Lung microvascular endothelial cell (primary cell): Measurements from ENCODE around the gene OPCML. TPM values are rescaled to one million over a fixed set of nuclear protein-coding genes. Genes with fewer than 3 reads are reported as not detected.

Source experiments
- DNase-seq, 2 donors: peaks; one replicate each; pipeline versions ENCODE4 v3.0.0 to v3.0.0-alpha.2; 2010; ENCODE audit warnings: low read depth in 2 of 2
- total RNA-seq: library from RNA; depleted of rRNA; stranded (reverse); fragments of >200 nt; gene quantifications from 2 replicates; pipeline ENCODE4 v1.2.1, GENCODE V29; 2014

OPCML gene
- total RNA-seq, 1 donor from 2014 or later, result not detected

- no peak for DNase-seq
These were observed 630.4 kb downstream of the OPCML start for GRCh38 chr11:132901638-132902471.

GRCh38 chr11:132898676-132899075 lies 633.6 kb downstream of the OPCML start:
- DNase-seq, result no peak

GRCh38 chr11:132898021-132898420 lies 634.3 kb downstream of the OPCML start:
- peak in 1 of 2 donors; percentile 43 for DNase-seq

- DNase-seq, result no peak
These were observed 637.0 kb downstream of the OPCML start for GRCh38 chr11:132895340-132895739.

GRCh38 chr11:132894606-132895005 lies 637.7 kb downstream of the OPCML start:
- DNase-seq, result no peak

- no peak for DNase-seq
These were observed 639.4 kb downstream of the OPCML start for GRCh38 chr11:132892876-132893275.

GRCh38 chr11:132888226-132888625 lies 644.1 kb downstream of the OPCML start:
- no peak for DNase-seq

GRCh38 chr11:132886335-132886734 lies 646.0 kb downstream of the OPCML start:
- no peak for DNase-seq

- no peak for DNase-seq
These were observed 649.1 kb downstream of the OPCML start for GRCh38 chr11:132883241-132883640.

GRCh38 chr11:132881622-132882021 lies 650.7 kb downstream of the OPCML start:
- no peak for DNase-seq

GRCh38 chr11:132878111-132878510 lies 654.2 kb downstream of the OPCML start:
- DNase-seq, result no peak

- no peak for DNase-seq
These were observed 655.6 kb downstream of the OPCML start for GRCh38 chr11:132876705-132877104.

GRCh38 chr11:132876239-132876638 lies 656.1 kb downstream of the OPCML start:
- no peak for DNase-seq

- DNase-seq, result no peak
These were observed 657.7 kb downstream of the OPCML start for GRCh38 chr11:132874638-132875037.

- no peak for DNase-seq
These were observed 658.5 kb downstream of the OPCML start for GRCh38 chr11:132873841-132874240.

GRCh38 chr11:132872211-132872610 lies 660.1 kb downstream of the OPCML start:
- DNase-seq, result no peak

GRCh38 chr11:132866783-132867545 lies 665.3 kb downstream of the OPCML start:
- peak in 1 of 2 donors; percentile 15 for DNase-seq

GRCh38 chr11:132865623-132866022 lies 666.7 kb downstream of the OPCML start:
- DNase-seq, result peak in 1 of 2 donors; percentile 22

GRCh38 chr11:132864811-132865576 lies 667.3 kb downstream of the OPCML start:
- DNase-seq, result no peak

- DNase-seq, result no peak
These were observed 669.4 kb downstream of the OPCML start for GRCh38 chr11:132862933-132863332.

GRCh38 chr11:132862137-132862536 lies 670.2 kb downstream of the OPCML start:
- DNase-seq, result no peak

- DNase-seq, result no peak
These were observed 673.0 kb downstream of the OPCML start for GRCh38 chr11:132859306-132859705.
